Measurements from ENCODE around the gene FAM111B. TPM values are rescaled to one million over a fixed set of nuclear protein-coding genes. Genes with fewer than 3 reads are reported as not detected.
"Not testable (repeated sequence)": the region's sequence is repeated elsewhere in the genome, so short reads cannot be mapped to it uniquely, and the experiment has no call there.

The FAM111B gene
- total RNA-seq, 2 donors from 2014 or later = 0.11 to 0.20 TPM

DNA sequence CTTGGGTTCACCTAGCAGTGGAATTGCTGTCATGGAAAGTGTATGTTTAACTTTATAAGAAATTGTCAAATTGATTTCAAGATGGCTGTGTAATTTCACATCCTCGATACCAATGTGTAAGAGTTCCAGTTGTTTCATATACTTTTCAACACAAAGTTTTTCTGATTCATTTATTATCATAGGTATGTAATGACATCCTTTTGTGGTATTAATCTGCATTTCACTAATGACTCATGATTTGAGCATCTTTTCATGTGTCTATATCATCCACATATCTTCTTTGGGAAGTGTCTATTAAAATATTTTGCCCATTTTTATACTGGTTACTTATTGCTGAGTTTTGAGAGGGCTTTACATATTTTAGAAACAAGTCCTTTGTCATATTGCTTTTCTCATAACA, 38.0 kb upstream of the FAM111B start:
- Histone ChIP-seq H3K27me3 (no peaks in the 10 kb centered on the region), H3K9me3 (no peaks in the 10 kb centered on the region), H3K4me3 (no peak overlapping the region), H3K36me3 (no peaks in the 10 kb centered on the region), H3K27ac (no peak overlapping the region), H3K4me1 (no peaks in the 10 kb centered on the region)
- no peak for DNase-seq (ENCODE audit: low spot score)
- TF ChIP-seq, protein P1, sequence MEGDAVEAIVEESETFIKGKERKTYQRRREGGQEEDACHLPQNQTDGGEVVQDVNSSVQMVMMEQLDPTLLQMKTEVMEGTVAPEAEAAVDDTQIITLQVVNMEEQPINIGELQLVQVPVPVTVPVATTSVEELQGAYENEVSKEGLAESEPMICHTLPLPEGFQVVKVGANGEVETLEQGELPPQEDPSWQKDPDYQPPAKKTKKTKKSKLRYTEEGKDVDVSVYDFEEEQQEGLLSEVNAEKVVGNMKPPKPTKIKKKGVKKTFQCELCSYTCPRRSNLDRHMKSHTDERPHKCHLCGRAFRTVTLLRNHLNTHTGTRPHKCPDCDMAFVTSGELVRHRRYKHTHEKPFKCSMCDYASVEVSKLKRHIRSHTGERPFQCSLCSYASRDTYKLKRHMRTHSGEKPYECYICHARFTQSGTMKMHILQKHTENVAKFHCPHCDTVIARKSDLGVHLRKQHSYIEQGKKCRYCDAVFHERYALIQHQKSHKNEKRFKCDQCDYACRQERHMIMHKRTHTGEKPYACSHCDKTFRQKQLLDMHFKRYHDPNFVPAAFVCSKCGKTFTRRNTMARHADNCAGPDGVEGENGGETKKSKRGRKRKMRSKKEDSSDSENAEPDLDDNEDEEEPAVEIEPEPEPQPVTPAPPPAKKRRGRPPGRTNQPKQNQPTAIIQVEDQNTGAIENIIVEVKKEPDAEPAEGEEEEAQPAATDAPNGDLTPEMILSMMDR (IDR thresholded peaks at IDR 0.05) = no peak

DNA sequence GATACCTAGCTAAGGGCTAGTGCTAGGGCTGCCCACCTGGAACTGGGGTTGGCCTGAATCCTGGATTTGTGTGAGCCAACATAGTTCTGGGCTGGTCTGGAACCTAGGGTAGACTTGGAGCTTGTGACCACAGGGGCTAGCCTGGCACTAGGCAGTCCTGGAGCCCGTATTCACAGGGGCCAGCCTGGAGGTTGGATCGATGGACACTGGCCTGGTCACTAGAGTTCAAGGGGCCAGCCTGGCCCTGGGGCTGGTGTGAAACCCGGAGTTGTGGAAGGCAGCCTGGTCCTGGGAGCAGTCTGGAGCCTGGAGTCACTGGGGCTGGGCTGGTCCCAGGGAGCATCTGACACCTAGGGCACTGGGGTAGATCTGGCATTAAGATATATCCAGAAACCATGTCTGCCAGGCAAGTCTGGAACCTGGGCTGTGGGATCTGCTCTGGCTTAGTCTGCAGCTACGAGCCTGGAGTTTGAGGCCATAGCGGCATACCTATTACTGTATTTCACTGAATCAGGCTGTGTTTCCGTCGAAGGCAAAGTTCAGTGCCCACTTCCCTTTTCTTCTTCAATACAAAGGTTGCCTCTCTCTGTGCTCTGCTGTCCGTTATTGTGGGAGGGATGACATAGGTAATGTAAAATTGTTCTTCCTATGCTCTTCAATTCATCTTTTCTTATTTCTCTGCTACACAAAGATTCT, 30.0 kb upstream of the FAM111B start:
- Histone ChIP-seq H3K27me3 (no peaks in the 10 kb centered on the region), H3K4me3 (no peak overlapping the region), H3K4me1 (no peaks in the 10 kb centered on the region), H3K9me3 (no peaks in the 10 kb centered on the region), H3K36me3 (no peaks in the 10 kb centered on the region), H3K27ac (no peak overlapping the region)
- no peak for DNase-seq (ENCODE audit: low spot score)
- TF ChIP-seq, protein P1 (IDR thresholded peaks at IDR 0.05) = no peak

DNA sequence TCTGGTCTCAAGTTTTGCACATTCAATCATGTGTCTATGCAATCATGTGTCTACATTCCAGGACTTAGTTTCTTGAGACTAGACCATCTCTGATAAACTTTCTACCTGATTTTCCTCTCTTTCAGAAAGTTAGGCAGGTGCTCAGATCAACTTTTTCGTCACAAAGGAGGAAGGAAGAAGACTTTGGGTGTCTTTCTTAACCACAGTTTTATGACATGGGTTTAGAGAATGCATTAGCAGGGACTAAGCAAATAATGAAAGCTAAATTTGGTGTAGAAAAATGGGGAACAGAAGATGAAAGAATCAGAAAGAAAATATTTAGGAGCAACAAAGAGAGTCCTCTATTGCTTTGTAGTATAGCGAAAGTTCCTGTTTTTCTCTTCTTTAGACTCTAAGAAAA, 28.6 kb upstream of the FAM111B start:
- Histone ChIP-seq H3K4me1 (no peaks in the 10 kb centered on the region), H3K27ac (no peak overlapping the region), H3K36me3 (no peaks in the 10 kb centered on the region), H3K27me3 (no peaks in the 10 kb centered on the region), H3K4me3 (no peak overlapping the region), H3K9me3 (no peaks in the 10 kb centered on the region)
- no peak for DNase-seq (ENCODE audit: low spot score)
- TF ChIP-seq, protein P1 (IDR thresholded peaks at IDR 0.05) = no peak

DNA sequence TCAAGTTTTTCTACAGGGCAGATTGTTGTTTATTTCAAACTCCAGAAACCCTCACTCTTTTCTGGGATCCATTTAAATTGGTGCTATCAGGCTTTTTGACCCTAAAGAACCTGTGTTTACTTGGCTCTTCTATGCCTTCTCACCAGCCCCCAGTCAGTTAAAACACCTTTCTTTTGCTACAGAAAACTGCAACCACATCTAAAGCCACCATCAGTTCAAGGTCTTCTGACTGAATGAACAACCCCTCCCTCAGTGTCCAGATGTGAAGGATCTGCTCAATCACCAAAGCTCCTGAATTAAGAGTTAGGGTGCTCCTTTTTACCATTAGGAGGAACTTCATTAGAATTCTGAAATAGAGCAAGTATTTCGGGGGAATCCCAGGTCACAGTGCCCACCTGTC, 28.0 kb upstream of the FAM111B start:
- H3K4me1 ChIP-seq = no peaks in the 10 kb centered on the region
- no peak overlapping the region for H3K27ac ChIP-seq
- H3K27me3 ChIP-seq = no peaks in the 10 kb centered on the region
- H3K9me3 ChIP-seq = no peaks in the 10 kb centered on the region
- no peaks in the 10 kb centered on the region for H3K36me3 ChIP-seq
- DNase-seq (ENCODE audit: low spot score) = no peak
- TF ChIP-seq, protein P1 (IDR thresholded peaks at IDR 0.05) = no peak
- H3K4me3 ChIP-seq = no peak overlapping the region

DNA sequence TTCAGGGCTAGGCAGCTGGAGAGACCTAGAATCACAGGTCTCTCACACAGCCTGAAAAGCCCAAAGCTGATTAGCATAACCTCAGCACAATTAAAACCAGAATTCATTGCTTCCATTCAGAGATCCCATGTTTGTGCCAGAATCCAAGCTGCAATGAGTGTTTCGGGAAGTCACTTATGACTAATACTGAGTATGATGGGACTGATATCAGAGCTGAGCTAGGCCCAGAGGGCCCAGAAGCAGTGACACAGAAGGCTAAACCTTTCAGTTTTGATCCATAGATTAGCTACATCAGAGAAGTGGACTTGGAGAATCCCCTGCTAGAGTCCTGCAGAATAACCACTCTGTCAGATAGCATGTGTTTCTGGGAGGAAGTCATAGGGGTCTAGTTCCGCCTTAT, 26.6 kb upstream of the FAM111B start:
- not testable (repeated sequence) for DNase-seq (ENCODE audit: low spot score); H3K4me3 ChIP-seq; H3K9me3 ChIP-seq; H3K36me3 ChIP-seq; H3K27ac ChIP-seq; H3K27me3 ChIP-seq; H3K4me1 ChIP-seq

DNA sequence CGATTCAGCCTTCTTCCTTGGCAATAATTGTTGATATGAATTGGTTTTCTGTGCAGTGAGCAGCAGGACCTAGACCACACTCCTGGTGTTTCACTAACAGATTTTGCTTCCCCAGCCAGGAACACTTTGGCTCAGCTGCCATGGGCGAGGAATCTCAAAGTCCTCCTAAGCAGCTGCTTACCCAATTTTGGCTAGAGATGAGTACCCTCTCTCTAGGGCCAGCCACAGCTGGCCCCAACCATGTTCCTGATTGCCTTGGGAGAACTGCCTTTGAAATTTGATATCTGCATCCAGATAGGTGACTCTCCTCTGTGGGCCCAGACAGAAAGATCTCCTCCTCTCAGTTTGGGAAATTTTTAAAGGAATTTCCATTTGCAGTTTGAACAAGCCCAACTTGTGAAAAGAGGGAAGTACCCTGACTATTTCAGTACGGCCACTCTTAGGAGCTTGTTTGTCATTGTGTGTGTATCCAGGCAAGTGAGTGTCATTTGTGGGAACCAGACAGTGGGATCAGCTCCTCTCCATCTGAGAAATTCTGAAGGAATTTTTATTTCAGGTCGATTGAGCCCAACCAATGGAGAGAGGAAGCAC, 25.5 kb upstream of the FAM111B start:
- H3K36me3 ChIP-seq; DNase-seq (ENCODE audit: low spot score); H3K9me3 ChIP-seq; H3K4me1 ChIP-seq; H3K4me3 ChIP-seq; H3K27me3 ChIP-seq; H3K27ac ChIP-seq: not testable (repeated sequence)

DNA sequence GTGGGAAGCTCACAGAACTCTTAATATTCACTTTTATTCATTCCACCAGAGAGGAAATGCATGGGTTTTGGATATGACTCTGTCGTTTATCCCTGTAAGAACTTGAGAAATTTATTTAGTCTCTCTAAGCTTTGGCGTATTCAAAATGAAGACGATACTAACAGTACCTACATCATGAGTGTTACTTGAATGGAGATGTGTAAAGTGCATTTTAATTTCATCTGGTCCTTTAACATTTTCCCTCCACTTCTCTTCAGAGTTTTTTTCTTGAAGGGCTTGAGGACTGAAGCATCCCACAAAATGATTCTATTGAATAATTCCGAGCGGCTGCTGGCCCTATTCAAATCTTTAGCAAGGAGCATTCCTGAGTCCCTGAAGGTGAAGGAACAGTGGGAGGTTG, 21.0 kb upstream of the FAM111B start, which contains the start of gene GLYATL1B:
TSS of gene GLYATL1B (plus strand) at position 301 of the 400 bp plus-strand sequence. CDS start at position 301, 0 bp downstream.
- H3K4me3 ChIP-seq; H3K4me1 ChIP-seq; DNase-seq (ENCODE audit: low spot score); H3K36me3 ChIP-seq; H3K9me3 ChIP-seq; H3K27ac ChIP-seq; H3K27me3 ChIP-seq: not testable (repeated sequence)

Measured in right atrium auricular region (tissue), 2 donors.